HG03066 (cell line): ENCODE results near the gene CBARP.

ENCODE experiments used
- ATAC-seq: cut with Tn5 transposase; IDR thresholded peaks from one replicate; pipeline ENCODE4 v1.9.1; 2021; ENCODE audit warnings: low read depth; ENCODE audit not compliant: unreplicated experiment

The CBARP gene

GRCh38 chr19:1266129-1266915 lies 28.5 kb upstream of the CBARP start:
- peak; percentile 30 for ATAC-seq

DNA sequence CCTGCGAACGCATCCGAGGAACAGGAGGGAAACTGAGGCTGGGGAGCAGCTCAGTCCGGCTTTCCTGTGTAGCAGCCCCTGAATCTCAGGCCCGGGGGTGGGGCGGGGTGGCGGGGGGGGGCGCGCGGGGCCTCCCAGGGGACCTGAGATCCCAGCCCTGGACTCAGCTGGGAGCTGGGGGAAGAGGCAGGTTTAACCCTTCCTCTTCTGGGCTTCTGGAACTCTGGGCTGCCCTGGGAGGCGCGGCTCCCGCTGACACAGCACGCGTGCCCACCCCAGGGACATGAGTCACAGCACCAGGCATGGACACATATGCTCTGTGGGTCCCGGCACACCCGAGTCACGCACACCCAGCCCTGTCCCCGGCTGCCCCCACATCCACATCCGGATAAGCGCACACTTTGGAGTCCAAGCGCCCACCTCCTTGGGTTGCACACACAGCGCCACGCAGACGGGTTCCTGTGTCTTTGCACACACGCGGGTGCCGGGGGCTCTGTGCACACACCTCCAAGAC lies 27.9 kb upstream of the CBARP start:
- no peak for ATAC-seq

GRCh38 chr19:1264801-1265614 lies 27.2 kb upstream of the CBARP start:
- ATAC-seq: no peak

DNA sequence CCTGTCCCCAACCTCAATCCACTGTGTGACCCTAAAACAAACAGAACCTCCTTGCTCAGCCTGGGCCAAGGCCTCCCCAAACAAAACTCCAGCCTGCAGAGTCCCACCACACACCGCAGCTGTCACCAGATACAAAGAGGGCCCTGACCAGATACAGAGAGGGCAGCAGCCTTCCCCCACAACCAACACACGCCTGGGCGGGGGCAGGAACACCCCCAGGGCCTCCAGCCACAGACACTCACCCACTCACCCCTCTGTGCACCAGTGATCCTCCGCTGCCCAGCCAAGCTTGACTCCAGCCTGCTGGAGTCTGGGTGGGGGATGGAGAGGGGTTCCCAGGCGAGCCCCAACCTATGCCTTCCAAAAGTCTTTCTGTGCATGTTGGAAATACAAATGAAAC lies 25.4 kb upstream of the CBARP start:
- no peak for ATAC-seq

DNA sequence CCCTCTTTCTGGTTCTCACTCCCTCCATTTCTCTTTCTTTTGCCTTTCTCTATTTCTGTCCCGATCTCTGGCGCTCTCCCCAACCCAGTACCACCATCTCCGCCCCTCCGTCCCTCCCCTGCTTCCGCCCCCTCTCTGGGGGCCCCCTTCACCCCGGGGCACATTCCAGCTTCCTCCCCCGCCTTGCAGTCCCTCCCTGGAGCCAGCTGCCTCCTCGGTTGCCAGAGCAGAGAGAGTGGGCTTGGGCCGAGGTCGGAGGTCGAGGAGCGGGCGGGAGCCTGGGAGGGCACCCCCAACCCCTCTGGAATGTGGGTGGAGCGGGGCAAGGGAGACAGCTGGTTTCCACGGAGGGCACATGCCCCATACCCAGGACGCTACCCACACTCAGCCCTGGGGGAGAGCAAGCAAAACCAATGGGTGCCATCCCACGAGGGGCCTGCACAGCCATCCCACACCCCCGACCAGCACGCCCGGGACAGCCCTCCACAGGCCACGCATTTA lies 24.9 kb upstream of the CBARP start:
- ATAC-seq: no peak

GRCh38 chr19:1261798-1262622 lies 24.2 kb upstream of the CBARP start:
- ATAC-seq: no peak

DNA sequence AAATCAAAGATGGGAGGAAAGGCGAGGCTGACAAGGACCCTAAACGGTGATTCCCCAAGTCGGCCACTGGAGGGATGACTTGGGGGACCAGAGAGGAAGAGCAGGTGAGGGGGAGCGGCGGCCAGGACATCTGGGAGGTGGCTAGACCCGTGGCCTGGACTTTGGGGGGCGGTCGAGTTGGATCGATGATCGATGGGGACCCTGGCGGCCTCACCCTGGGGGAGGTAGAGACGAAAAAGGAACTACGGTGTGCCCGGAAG lies 23.7 kb upstream of the CBARP start:
- ATAC-seq: no peak

- peak; percentile 35 for ATAC-seq
These were observed 23.1 kb upstream of the CBARP start for GRCh38 chr19:1260749-1261537.

GRCh38 chr19:1259876-1260748 lies 22.3 kb upstream of the CBARP start:
- ATAC-seq: no peak

DNA sequence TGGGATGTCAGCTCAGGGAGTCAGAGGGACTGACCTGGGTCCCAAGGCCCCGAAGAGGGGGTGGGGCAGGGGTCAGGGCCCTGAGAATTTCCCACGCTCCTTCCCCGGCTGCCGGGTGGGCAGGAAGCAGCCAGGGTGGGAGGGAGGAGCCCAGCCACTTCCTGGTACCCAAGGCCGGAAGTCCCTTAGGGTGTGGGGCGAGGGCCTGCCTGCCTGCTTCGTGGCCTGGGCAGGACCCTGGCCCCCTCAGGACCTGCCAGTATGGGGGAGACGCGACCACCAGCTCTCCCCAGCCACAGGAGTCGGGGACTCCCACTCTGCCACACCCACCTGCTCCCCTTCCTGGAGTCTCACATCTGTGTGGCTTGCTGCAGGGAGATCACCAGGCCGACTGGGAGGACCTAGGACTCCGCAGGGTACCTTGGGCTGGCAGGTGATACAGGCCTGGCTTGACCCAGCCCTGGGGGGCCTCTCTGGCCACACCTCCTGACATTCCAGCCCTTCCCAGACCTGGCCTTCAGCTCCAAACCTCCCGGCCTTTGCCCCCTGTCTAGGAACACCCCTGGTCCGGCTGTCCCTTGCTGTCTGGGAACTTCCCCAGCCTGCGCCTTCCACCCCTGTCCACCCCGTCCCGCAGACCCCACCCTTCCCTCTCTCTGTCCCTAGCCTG lies 21.5 kb upstream of the CBARP start:
- no peak for ATAC-seq

DNA sequence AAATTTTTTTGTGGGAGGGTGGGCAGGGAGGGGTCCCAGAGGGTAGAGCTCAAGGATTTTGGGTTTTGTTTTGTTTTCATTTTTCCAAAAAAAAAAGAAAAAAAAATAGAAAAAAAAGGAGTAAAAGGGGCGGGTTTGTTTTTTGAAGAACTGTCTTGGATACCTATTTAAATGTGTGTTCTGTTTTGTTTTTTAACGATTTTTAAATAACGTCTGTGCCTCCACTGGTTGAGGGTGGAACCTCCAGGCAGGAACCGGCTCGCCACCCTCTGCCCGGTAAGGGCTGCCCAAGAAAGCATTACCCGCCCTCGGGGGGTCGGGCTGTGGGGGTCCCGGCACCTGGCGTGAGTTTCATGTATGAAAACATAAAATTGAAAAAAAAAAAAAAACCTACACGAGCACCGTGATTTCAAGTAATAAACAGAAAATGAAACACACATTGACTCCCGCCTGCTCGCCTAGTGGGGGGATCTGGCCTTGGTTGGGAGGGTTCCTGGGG lies 21.0 kb upstream of the CBARP start:
- ATAC-seq: no peak

DNA sequence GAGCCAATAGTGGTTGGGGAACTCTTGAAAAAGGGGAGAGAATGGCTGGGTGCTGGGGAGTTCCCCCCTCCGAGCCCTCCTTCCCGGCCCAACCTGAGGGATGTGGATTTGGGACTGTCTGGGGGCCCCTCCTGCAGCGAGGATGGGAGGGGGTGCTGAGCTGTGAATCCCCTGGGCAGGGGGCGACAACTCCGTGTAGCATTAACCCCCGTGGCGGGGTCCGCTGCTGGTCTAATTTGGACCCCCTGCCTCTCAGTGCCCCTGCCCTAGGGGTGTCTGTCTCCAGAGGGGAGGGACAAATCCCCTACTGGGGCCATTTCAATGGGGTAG lies 20.3 kb upstream of the CBARP start:
- ATAC-seq: no peak

GRCh38 chr19:1257475-1258162 lies 19.8 kb upstream of the CBARP start:
- no peak for ATAC-seq

DNA sequence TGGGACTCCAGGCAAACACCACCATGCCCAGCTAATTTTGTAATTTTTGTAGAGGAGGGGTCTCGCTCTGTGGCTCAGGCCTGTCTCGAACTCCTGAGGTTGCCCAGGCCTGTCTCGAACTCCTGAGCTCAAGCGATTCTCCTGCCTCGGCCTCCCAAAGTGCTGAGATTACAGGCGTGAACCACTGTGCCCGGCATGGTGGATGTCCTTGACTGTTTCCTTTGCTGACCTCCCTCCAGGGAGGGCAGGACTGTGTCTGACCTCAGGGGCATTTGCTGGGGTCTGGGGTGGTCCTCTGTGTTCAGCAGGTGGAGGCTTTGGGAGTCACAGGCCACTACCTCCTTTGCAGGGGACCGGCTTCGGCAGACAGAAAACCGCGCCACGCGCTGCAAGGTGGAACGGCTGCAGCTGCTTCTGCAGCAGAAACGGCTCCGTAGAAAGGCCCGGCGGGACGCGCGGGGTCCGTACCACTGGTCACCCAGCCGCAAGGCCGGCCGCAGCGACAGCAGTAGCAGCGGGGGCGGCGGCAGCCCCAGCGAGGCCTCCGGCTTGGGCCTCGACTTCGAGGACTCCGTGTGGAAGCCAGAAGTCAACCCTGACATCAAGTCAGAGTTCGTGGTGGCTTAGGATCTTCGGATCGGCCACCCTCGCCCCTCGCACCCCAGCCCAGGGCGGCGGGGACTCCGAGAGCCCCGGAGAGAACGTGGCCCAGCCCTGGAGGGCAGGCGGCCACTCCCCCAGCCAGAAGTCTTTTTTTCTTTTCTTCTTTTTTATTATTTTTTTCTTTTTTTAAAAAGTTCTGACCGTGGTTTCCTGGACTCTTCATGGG lies 19.1 kb upstream of the CBARP start:
- ATAC-seq: no peak

DNA sequence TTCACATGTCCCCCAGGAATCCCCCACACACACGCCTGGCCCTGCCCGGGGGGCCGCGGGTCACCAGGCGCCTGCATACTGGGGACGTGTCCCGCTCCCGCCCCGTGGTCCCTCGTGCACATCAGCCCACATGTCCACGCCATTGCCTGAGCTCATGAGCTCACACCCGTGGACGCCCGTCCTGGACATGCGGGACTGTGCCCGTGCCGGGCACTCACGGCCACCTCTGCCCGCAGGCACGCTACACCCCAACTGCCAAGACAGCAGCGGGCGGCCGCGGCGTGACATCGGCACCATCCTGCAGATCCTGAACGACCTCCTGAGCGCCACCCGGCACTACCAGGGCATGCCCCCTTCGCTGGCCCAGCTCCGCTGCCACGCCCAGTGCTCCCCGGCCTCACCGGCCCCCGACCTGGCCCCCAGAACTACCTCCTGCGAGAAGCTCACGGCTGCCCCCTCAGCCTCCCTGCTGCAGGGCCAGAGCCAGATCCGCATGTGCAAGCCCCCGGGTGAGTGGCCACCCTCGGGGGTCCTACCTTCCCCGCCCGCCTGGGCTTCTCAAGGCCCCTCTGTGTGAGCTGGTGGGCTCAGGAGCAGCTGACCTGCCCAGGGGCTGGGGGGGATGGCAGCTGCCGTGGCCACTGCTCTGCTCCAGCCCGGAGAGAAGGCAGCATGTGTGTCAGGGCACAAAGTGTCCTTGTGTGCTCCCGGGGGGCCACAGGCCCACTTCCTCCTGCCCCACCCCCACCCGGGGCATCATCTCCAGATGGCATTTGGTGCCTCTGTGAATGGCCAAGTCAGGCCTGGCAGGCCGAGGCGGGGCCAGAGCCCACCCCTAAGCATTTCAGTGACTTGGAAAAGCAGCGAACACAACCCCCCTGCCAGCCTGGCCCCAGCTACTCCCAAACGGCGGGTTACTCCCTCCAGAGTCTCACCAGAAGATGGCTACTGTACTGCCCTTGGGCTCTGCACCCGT lies 17.7 kb upstream of the CBARP start:
- ATAC-seq: no peak

DNA sequence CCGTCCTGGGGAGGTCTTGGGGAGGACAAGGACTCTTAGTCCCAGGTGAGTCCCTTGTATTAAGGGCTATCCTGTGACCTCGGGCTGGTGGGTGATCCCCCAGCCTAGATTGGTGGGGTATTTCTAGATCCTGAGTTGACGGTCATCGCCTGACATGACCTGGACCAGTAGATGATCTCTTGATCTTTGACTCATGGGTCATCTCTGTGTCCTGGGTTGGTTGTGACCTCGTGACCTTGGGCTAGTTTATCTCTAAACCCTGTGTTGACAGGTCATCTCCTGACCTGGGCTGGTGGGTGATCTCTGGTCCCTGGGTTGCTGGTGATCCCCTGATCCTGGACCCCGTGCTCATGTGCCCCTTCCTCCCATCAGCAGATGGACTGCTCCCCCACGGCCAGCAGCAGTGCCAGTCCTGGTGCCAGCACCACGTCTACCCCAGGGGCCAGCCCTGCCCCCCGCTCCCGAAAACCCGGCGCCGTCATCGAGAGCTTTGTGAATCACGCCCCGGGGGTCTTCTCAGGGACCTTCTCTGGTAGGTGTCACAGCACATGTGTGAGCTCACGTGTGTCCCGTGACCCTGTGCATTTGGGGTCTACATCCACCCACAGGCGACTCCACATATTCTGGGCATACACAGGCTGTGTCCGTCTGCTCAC lies 16.9 kb upstream of the CBARP start:
- ATAC-seq: no peak
